ENCODE data around the gene SYT3. TPM values are rescaled to one million over a fixed set of nuclear protein-coding genes. Genes with fewer than 3 reads are reported as not detected.
"Not testable (repeated sequence)": the region's sequence is repeated elsewhere in the genome, so short reads cannot be mapped to it uniquely, and the experiment has no call there.

The SYT3 gene
- total and polyA plus RNA-seq, 2 donors (not counting 3 experiments of a cell fraction or from before 2014, with no cell fraction given) = 0.11 to 0.53 TPM

GRCh38 chr19:50606059-50606836 is 33.4 kb downstream of the SYT3 start:
- H3K27ac ChIP-seq (ENCODE audit: insufficient read depth, low read depth, low read length); FAIRE-seq; H3K4me1 ChIP-seq (ENCODE audit: control insufficient read depth, extremely low read depth, insufficient read depth, low read length); H2AFZ ChIP-seq (ENCODE audit: low read depth, low read length); BruUV-seq (replicated peaks); H3K9me1 ChIP-seq (replicated peaks; ENCODE audit: control insufficient read depth, extremely low read depth, insufficient read depth, low read length); H3K36me3 ChIP-seq (ENCODE audit: control insufficient read depth in 2 of 2, extremely low read depth in 1 of 2, insufficient read depth in 2 of 2, low read length in 2 of 2); H3K9me3 ChIP-seq (replicated peaks; ENCODE audit: control insufficient read depth, insufficient read depth, low read length); H3K79me2 ChIP-seq (ENCODE audit: control insufficient read depth, insufficient read depth, low read length); POLR2A ChIA-PET; H3K27me3 ChIP-seq (ENCODE audit: control insufficient read depth in 2 of 2, insufficient read depth in 2 of 2, low read length in 2 of 2); dilution Hi-C loops (cut with MboI; ENCODE audit: extremely low pct_ligation_motif_present, low sequenced_read_pairs); H3K4me2 ChIP-seq (ENCODE audit: insufficient read depth, low read length); H4K20me1 ChIP-seq (replicated peaks; ENCODE audit: control insufficient read depth, extremely low read depth, insufficient read depth, low read length); H3K9ac ChIP-seq (replicated peaks; ENCODE audit: extremely low read depth, insufficient read depth, low read length); DNase-seq (ENCODE audit: low read depth, low spot score); H3K4me3 ChIP-seq (replicated peaks in 1 of 3; ENCODE audit: insufficient read depth in 1 of 3, low read depth in 1 of 3, low read length in 3 of 3): not testable (repeated sequence)
- TF ChIP-seq CTCF (IDR thresholded peaks at IDR 0.05; ENCODE audit: extremely low read depth in 1 of 2, insufficient read depth in 1 of 2, low read depth in 1 of 2, low read length in 2 of 2) = peak in 1 of 2 donors; percentile 20
- intact Hi-C loops (cut with micrococcal nuclease) = loop anchor here (5.0 kb wide), 1 partner anchor 116 kb away; the partner anchor contains the start of gene CLEC11A
- CTCF ChIA-PET = interaction anchor here (0.8 to 1.0 kb wide), 4 partner anchors 63 to 178 kb away, joined by 3 to 5 read pairs (median 4); no protein-coding TSS in a partner anchor

- POLR2A ChIA-PET; H3K4me2 ChIP-seq (ENCODE audit: insufficient read depth, low read length); BruUV-seq (replicated peaks); H2AFZ ChIP-seq (ENCODE audit: low read depth, low read length); H3K9me1 ChIP-seq (replicated peaks; ENCODE audit: control insufficient read depth, extremely low read depth, insufficient read depth, low read length); DNase-seq (ENCODE audit: low read depth, low spot score); H3K36me3 ChIP-seq (ENCODE audit: control insufficient read depth in 2 of 2, extremely low read depth in 1 of 2, insufficient read depth in 2 of 2, low read length in 2 of 2); H3K9me3 ChIP-seq (replicated peaks; ENCODE audit: control insufficient read depth, insufficient read depth, low read length); H3K27me3 ChIP-seq (ENCODE audit: control insufficient read depth in 2 of 2, insufficient read depth in 2 of 2, low read length in 2 of 2); FAIRE-seq; H3K27ac ChIP-seq (ENCODE audit: insufficient read depth, low read depth, low read length); H4K20me1 ChIP-seq (replicated peaks; ENCODE audit: control insufficient read depth, extremely low read depth, insufficient read depth, low read length); H3K79me2 ChIP-seq (ENCODE audit: control insufficient read depth, insufficient read depth, low read length); CTCF ChIA-PET; dilution Hi-C loops (cut with MboI; ENCODE audit: extremely low pct_ligation_motif_present, low sequenced_read_pairs); H3K4me3 ChIP-seq (replicated peaks in 1 of 3; ENCODE audit: insufficient read depth in 1 of 3, low read depth in 1 of 3, low read length in 3 of 3); H3K9ac ChIP-seq (replicated peaks; ENCODE audit: extremely low read depth, insufficient read depth, low read length): not testable (repeated sequence)
- intact Hi-C loops (cut with micrococcal nuclease) = loop anchor here (5.0 kb wide), 2 partner anchors 118 to 318 kb away; partner anchors contain the start of gene CLEC11A
- H3K4me1 ChIP-seq (ENCODE audit: control insufficient read depth, extremely low read depth, insufficient read depth, low read length) = peaks cover 19% of the 10 kb centered on the region
These were observed 35.2 kb downstream of the SYT3 start for GRCh38 chr19:50604264-50605073.
